ENCODE results near the gene TGFB1.

TGFB1 gene

GRCh38 chr19:41322451-41322850 lies 31.3 kb downstream of the TGFB1 start:
- Histone ChIP-seq H2BK15ac (replicated peaks; ENCODE audit: low read depth) (no peak overlapping the region), H3K4me1 (ENCODE audit: control insufficient read depth, low read depth, low read length) (peaks cover 34% of the 10 kb centered on the region), H3K79me2 (ENCODE audit: control insufficient read depth, insufficient read depth, low read length) (peaks cover 2% of the 10 kb centered on the region), H3K27me3 (ENCODE audit: insufficient read depth, low read length, poor library complexity) (no peaks in the 10 kb centered on the region), H3K23ac (ENCODE audit: low read length) (no peak overlapping the region), H3K4me2 (ENCODE audit: low read length) (no peak overlapping the region), H3K4ac (ENCODE audit: low read depth, low read length) (peak overlapping the region; percentile 82), H2BK120ac (ENCODE audit: low read depth, low read length) (peak overlapping the region; percentile 29), H3K36me3 (ENCODE audit: control insufficient read depth, insufficient read depth, low read length) (peaks cover 6% of the 10 kb centered on the region), H3K18ac (ENCODE audit: low read length) (peak overlapping the region; percentile 89), H3K4me3 (ENCODE audit: low read length) (no peak overlapping the region), H3K56ac (ENCODE audit: low read length) (peak overlapping the region; percentile 70), H2AK5ac (ENCODE audit: low read length) (peak overlapping the region; percentile 4), H3K27ac (ENCODE audit: low read depth, low read length) (peak overlapping the region; percentile 99), H4K8ac (ENCODE audit: low read depth, low read length) (no peak overlapping the region), H4K5ac (ENCODE audit: low read length) (no peak overlapping the region), H3K79me1 (ENCODE audit: low read length) (peaks cover 4% of the 10 kb centered on the region), H3K9ac (ENCODE audit: low read length) (peak overlapping the region; percentile 37), H2BK5ac (ENCODE audit: low read length) (peak overlapping the region; percentile 95)
- no peak for DNase-seq
- WGBS (ENCODE audit: extremely low coverage, insufficient coverage, low lambda C conversion rate): no CpG with 5 or more reads among the region's 11 CpGs

GRCh38 chr19:41321600-41322270 lies 32.0 kb downstream of the TGFB1 start:
- H3K4me1 ChIP-seq (ENCODE audit: control insufficient read depth, low read depth, low read length): peaks cover 29% of the 10 kb centered on the region
- H2BK120ac ChIP-seq (ENCODE audit: low read depth, low read length): no peak overlapping the region
- peak overlapping the region; percentile 89 for H3K18ac ChIP-seq (ENCODE audit: low read length)
- H3K4me2 ChIP-seq (ENCODE audit: low read length): no peak overlapping the region
- H3K27ac ChIP-seq (ENCODE audit: low read depth, low read length): peak overlapping the region; percentile 99
- H3K36me3 ChIP-seq (ENCODE audit: control insufficient read depth, insufficient read depth, low read length): peaks cover 8% of the 10 kb centered on the region
- H2AK5ac ChIP-seq (ENCODE audit: low read length): no peak overlapping the region
- no CpG with 5 or more reads among the region's 10 CpGs for WGBS (ENCODE audit: extremely low coverage, insufficient coverage, low lambda C conversion rate)
- peaks cover 2% of the 10 kb centered on the region for H3K79me1 ChIP-seq (ENCODE audit: low read length)
- H4K8ac ChIP-seq (ENCODE audit: low read depth, low read length): no peak overlapping the region
- peak overlapping the region; percentile 66 for H2BK5ac ChIP-seq (ENCODE audit: low read length)
- H3K23ac ChIP-seq (ENCODE audit: low read length): no peak overlapping the region
- peak overlapping the region; percentile 37 for H3K9ac ChIP-seq (ENCODE audit: low read length)
- peak overlapping the region; percentile 71 for H3K56ac ChIP-seq (ENCODE audit: low read length)
- H2BK15ac ChIP-seq (replicated peaks; ENCODE audit: low read depth): no peak overlapping the region
- no peak overlapping the region for H3K4me3 ChIP-seq (ENCODE audit: low read length)
- no peaks in the 10 kb centered on the region for H3K27me3 ChIP-seq (ENCODE audit: insufficient read depth, low read length, poor library complexity)
- DNase-seq: peak; percentile 93
- H3K4ac ChIP-seq (ENCODE audit: low read depth, low read length): peak overlapping the region; percentile 82
- H4K5ac ChIP-seq (ENCODE audit: low read length): no peak overlapping the region
- peaks cover 2% of the 10 kb centered on the region for H3K79me2 ChIP-seq (ENCODE audit: control insufficient read depth, insufficient read depth, low read length)

- H4K5ac ChIP-seq (ENCODE audit: low read length): no peak overlapping the region
- H3K23ac ChIP-seq (ENCODE audit: low read length): peak overlapping the region; percentile 19
- H4K8ac ChIP-seq (ENCODE audit: low read depth, low read length): no peak overlapping the region
- no peak overlapping the region for H3K18ac ChIP-seq (ENCODE audit: low read length)
- no peak overlapping the region for H2BK120ac ChIP-seq (ENCODE audit: low read depth, low read length)
- H3K4ac ChIP-seq (ENCODE audit: low read depth, low read length): no peak overlapping the region
- H3K79me1 ChIP-seq (ENCODE audit: low read length): peaks cover 2% of the 10 kb centered on the region
- peaks cover 8% of the 10 kb centered on the region for H3K36me3 ChIP-seq (ENCODE audit: control insufficient read depth, insufficient read depth, low read length)
- peak overlapping the region; percentile 99 for H3K27ac ChIP-seq (ENCODE audit: low read depth, low read length)
- peaks cover under 1% of the 10 kb centered on the region for H3K79me2 ChIP-seq (ENCODE audit: control insufficient read depth, insufficient read depth, low read length)
- no peak overlapping the region for H2BK15ac ChIP-seq (replicated peaks; ENCODE audit: low read depth)
- H3K4me1 ChIP-seq (ENCODE audit: control insufficient read depth, low read depth, low read length): peaks cover 26% of the 10 kb centered on the region
- peak overlapping the region; percentile 71 for H3K56ac ChIP-seq (ENCODE audit: low read length)
- H3K4me2 ChIP-seq (ENCODE audit: low read length): no peak overlapping the region
- no CpG with 5 or more reads among the region's 7 CpGs for WGBS (ENCODE audit: extremely low coverage, insufficient coverage, low lambda C conversion rate)
- H3K27me3 ChIP-seq (ENCODE audit: insufficient read depth, low read length, poor library complexity): no peaks in the 10 kb centered on the region
- H3K9ac ChIP-seq (ENCODE audit: low read length): peak overlapping the region; percentile 17
- peak overlapping the region; percentile 66 for H2BK5ac ChIP-seq (ENCODE audit: low read length)
- no peak overlapping the region for H3K4me3 ChIP-seq (ENCODE audit: low read length)
- no peak overlapping the region for H2AK5ac ChIP-seq (ENCODE audit: low read length)
- DNase-seq: no peak
These were observed 32.5 kb downstream of the TGFB1 start for GRCh38 chr19:41321204-41321599.

- Histone ChIP-seq H3K79me1 (ENCODE audit: low read length) (peaks cover 2% of the 10 kb centered on the region), H3K27ac (ENCODE audit: low read depth, low read length) (no peak overlapping the region), H3K27me3 (ENCODE audit: insufficient read depth, low read length, poor library complexity) (no peaks in the 10 kb centered on the region), H3K36me3 (ENCODE audit: control insufficient read depth, insufficient read depth, low read length) (peaks cover 8% of the 10 kb centered on the region), H2BK15ac (replicated peaks; ENCODE audit: low read depth) (no peak overlapping the region), H3K4me1 (ENCODE audit: control insufficient read depth, low read depth, low read length) (peaks cover 23% of the 10 kb centered on the region), H4K8ac (ENCODE audit: low read depth, low read length) (no peak overlapping the region), H3K56ac (ENCODE audit: low read length) (no peak overlapping the region), H3K4ac (ENCODE audit: low read depth, low read length) (no peak overlapping the region), H3K4me3 (ENCODE audit: low read length) (no peak overlapping the region), H4K5ac (ENCODE audit: low read length) (no peak overlapping the region), H2BK5ac (ENCODE audit: low read length) (no peak overlapping the region), H3K79me2 (ENCODE audit: control insufficient read depth, insufficient read depth, low read length) (no peaks in the 10 kb centered on the region), H2AK5ac (ENCODE audit: low read length) (no peak overlapping the region), H2BK120ac (ENCODE audit: low read depth, low read length) (no peak overlapping the region), H3K4me2 (ENCODE audit: low read length) (no peak overlapping the region), H3K18ac (ENCODE audit: low read length) (no peak overlapping the region), H3K9ac (ENCODE audit: low read length) (no peak overlapping the region), H3K23ac (ENCODE audit: low read length) (no peak overlapping the region)
- DNase-seq: no peak
- WGBS (ENCODE audit: extremely low coverage, insufficient coverage, low lambda C conversion rate): no CpG with 5 or more reads among the region's 4 CpGs
These were observed 33.2 kb downstream of the TGFB1 start for GRCh38 chr19:41320568-41320967.

GRCh38 chr19:41320185-41320518 lies 33.6 kb downstream of the TGFB1 start:
- H3K4me1 ChIP-seq (ENCODE audit: control insufficient read depth, low read depth, low read length): peaks cover 23% of the 10 kb centered on the region
- H3K79me2 ChIP-seq (ENCODE audit: control insufficient read depth, insufficient read depth, low read length): no peaks in the 10 kb centered on the region
- H3K4me2 ChIP-seq (ENCODE audit: low read length): no peak overlapping the region
- H2AK5ac ChIP-seq (ENCODE audit: low read length): no peak overlapping the region
- no peak overlapping the region for H2BK5ac ChIP-seq (ENCODE audit: low read length)
- H3K56ac ChIP-seq (ENCODE audit: low read length): no peak overlapping the region
- H3K4me3 ChIP-seq (ENCODE audit: low read length): no peak overlapping the region
- no peak overlapping the region for H3K27ac ChIP-seq (ENCODE audit: low read depth, low read length)
- H3K36me3 ChIP-seq (ENCODE audit: control insufficient read depth, insufficient read depth, low read length): peaks cover 8% of the 10 kb centered on the region
- peaks cover 2% of the 10 kb centered on the region for H3K79me1 ChIP-seq (ENCODE audit: low read length)
- no peak overlapping the region for H3K23ac ChIP-seq (ENCODE audit: low read length)
- no peak overlapping the region for H3K9ac ChIP-seq (ENCODE audit: low read length)
- no peak overlapping the region for H4K8ac ChIP-seq (ENCODE audit: low read depth, low read length)
- no peak overlapping the region for H2BK15ac ChIP-seq (replicated peaks; ENCODE audit: low read depth)
- no peak overlapping the region for H3K4ac ChIP-seq (ENCODE audit: low read depth, low read length)
- no CpG with 5 or more reads among the region's 11 CpGs for WGBS (ENCODE audit: extremely low coverage, insufficient coverage, low lambda C conversion rate)
- H2BK120ac ChIP-seq (ENCODE audit: low read depth, low read length): no peak overlapping the region
- H3K27me3 ChIP-seq (ENCODE audit: insufficient read depth, low read length, poor library complexity): no peaks in the 10 kb centered on the region
- H4K5ac ChIP-seq (ENCODE audit: low read length): no peak overlapping the region
- H3K18ac ChIP-seq (ENCODE audit: low read length): no peak overlapping the region
- no peak for DNase-seq
